HepG2 (cell line): ENCODE results near the gene PRICKLE2. TPM values are rescaled to one million over a fixed set of nuclear protein-coding genes. Genes with fewer than 3 reads are reported as not detected.

Experiments used
- ATAC-seq: fragments of 200-7000 bp; cut with Tn5 transposase; 3 replicates; pipeline ENCODE4 v1.9.1; 2020; ENCODE audit warnings: mild to moderate bottlenecking, moderate library complexity
- BruUV-seq: library from RNA; stranded (reverse); fragments of 400-500 nt; replicated peaks from 2 replicates; lab custom pipeline; 2021; lab: Mats Ljungman, UMichigan
- CTCF ChIA-PET: fragments of 300-600 bp; formaldehyde crosslinking; extraction: SDS; loops from one replicate; lab custom pipeline; 2021; ENCODE audit warnings: low total read pairs, inconsistent platforms, low intra/inter-chr PET ratio; lab: Yijun Ruan, JAX
- POLR2A ChIA-PET: fragments of 350-600 bp; sonication (Branson Sonifier 250); formaldehyde crosslinking; loops from one replicate; lab custom pipeline; 2020; ENCODE audit warnings: antibody characterized with exemption, inconsistent platforms; lab: Yijun Ruan, JAX
- DNase-seq: peaks from one replicate; pipeline ENCODE4 v3.0.0-alpha.2; 2015; ENCODE audit warnings: low spot score
- FAIRE-seq: peaks from 3 replicates; lab custom pipeline; 2011; peaks lifted over from hg19 to GRCh38; lab: Jason Lieb, UNC
- H2AFZ ChIP-seq: one replicate; pipeline ENCODE4 v1.6.1; 2011; ENCODE audit warnings: low read length, inconsistent platforms
- H3K27ac ChIP-seq: fragments of 300-600 bp; 3 replicates; pipeline ENCODE4 v1.8.0; 2011; ENCODE audit warnings: mixed run types, mild to moderate bottlenecking, mixed read lengths, low read length, inconsistent platforms; ENCODE audit not compliant: insufficient read depth; ENCODE audit errors: extremely low read length
- H3K27me3 ChIP-seq, 2 experiments: fragments of 200-600 bp in 1 of 2; 2 replicates in 1 of 2; 3 replicates in 1 of 2; pipeline versions ENCODE4 v1.6.0 to v1.8.0; 2011; ENCODE audit warnings: low read length in 2 of 2, mild to moderate bottlenecking in 2 of 2, moderate library complexity in 2 of 2, inconsistent platforms in 1 of 2; ENCODE audit not compliant: insufficient read depth in 2 of 2, control insufficient read depth in 1 of 2
- H3K36me3 ChIP-seq, 2 experiments: fragments of 200-600 bp in 1 of 2; replicated peaks in 1 of 2; 2 replicates in 1 of 2; 3 replicates in 1 of 2; pipeline versions ENCODE4 v1.5.1 to v1.8.0; 2011; ENCODE audit warnings: low read length in 2 of 2, inconsistent platforms in 1 of 2; ENCODE audit not compliant: insufficient read depth in 2 of 2, control insufficient read depth in 1 of 2
- H3K4me1 ChIP-seq: 2 replicates; pipeline ENCODE4 v1.5.1; 2012; ENCODE audit warnings: low read length, inconsistent platforms; ENCODE audit not compliant: insufficient read depth
- H3K4me2 ChIP-seq: 2 replicates; pipeline ENCODE4 v1.6.0; 2011; ENCODE audit warnings: low read depth, low read length, inconsistent platforms
- H3K4me3 ChIP-seq, 3 experiments: fragments of 200-600 bp in 1 of 3; sonication (generic), shearing (Covaris generic) in 1 of 3; replicated peaks in 1 of 3; 2 replicates each; pipeline ENCODE4 v1.5.1; 2011 to 2016; ENCODE audit warnings: low read length in 3 of 3, inconsistent platforms in 2 of 3, low read depth in 2 of 3, mild to moderate bottlenecking in 2 of 3, control low read depth in 1 of 3, mixed read lengths in 1 of 3; ENCODE audit not compliant: insufficient read depth in 1 of 3
- H3K79me2 ChIP-seq: one replicate; pipeline ENCODE4 v1.6.1; 2011; ENCODE audit warnings: low read length, inconsistent platforms; ENCODE audit not compliant: insufficient read depth
- H3K9ac ChIP-seq: 2 replicates; pipeline ENCODE4 v1.6.0; 2011; ENCODE audit warnings: mild to moderate bottlenecking, low read depth, low read length, inconsistent platforms; ENCODE audit not compliant: insufficient read depth
- H3K9me3 ChIP-seq: 2 replicates; pipeline ENCODE4 v1.5.1; 2012; ENCODE audit warnings: mild to moderate bottlenecking, low read length
- H4K20me1 ChIP-seq: 2 replicates; pipeline ENCODE4 v1.6.0; 2011; ENCODE audit warnings: inconsistent platforms, mild to moderate bottlenecking, low read length, moderate library complexity; ENCODE audit not compliant: insufficient read depth
- ARNT2 ChIP-seq: sonication (generic); formaldehyde crosslinking; IDR thresholded peaks from 2 replicates; pipeline ENCODE4 v1.8.0; 2022; ENCODE audit warnings: mild to moderate bottlenecking, low read depth, missing genetic modification reagents, moderate library complexity
- CBFB ChIP-seq: sonication (generic); formaldehyde crosslinking; IDR thresholded peaks from 2 replicates; pipeline ENCODE4 v1.4.0; 2020; ENCODE audit warnings: missing genetic modification reagents
- EED ChIP-seq: sonication (generic); formaldehyde crosslinking; IDR thresholded peaks from 2 replicates; pipeline ENCODE4 v1.5.0; 2020; ENCODE audit warnings: mild to moderate bottlenecking, missing genetic modification reagents
- FOSL2 ChIP-seq: sonication (generic); formaldehyde crosslinking; IDR thresholded peaks from 2 replicates; pipeline ENCODE4 v1.4.0; 2020; ENCODE audit warnings: missing genetic modification reagents
- JUN ChIP-seq: sonication (generic); formaldehyde crosslinking; IDR thresholded peaks from 2 replicates; pipeline ENCODE4 v1.4.0; 2020; ENCODE audit warnings: mild to moderate bottlenecking, missing genetic modification reagents
- MAFF ChIP-seq: IDR thresholded peaks from 2 replicates; pipeline ENCODE4 v1.6.1; 2011; ENCODE audit warnings: low read depth, low read length, improper control_type of control experiment
- MAFK ChIP-seq, 2 experiments: IDR thresholded peaks in 1 of 2; conservative IDR thresholded peaks in 1 of 2; 2 replicates each; pipeline ENCODE4 v1.6.1; 2011; ENCODE audit warnings: improper control_type of control experiment in 2 of 2, low read length in 2 of 2
- NR3C1 ChIP-seq: sonication (generic); formaldehyde crosslinking; IDR thresholded peaks from 2 replicates; pipeline ENCODE4 v1.4.0; 2020; ENCODE audit warnings: missing genetic modification reagents
- PHF21A ChIP-seq: sonication (generic); formaldehyde crosslinking; IDR thresholded peaks from 2 replicates; pipeline ENCODE4 v1.5.0; 2020; ENCODE audit warnings: mild to moderate bottlenecking, missing genetic modification reagents
- SAP130 ChIP-seq: IDR thresholded peaks from 2 replicates; pipeline ENCODE4 v1.6.1; 2016; ENCODE audit warnings: low read depth
- SATB2 ChIP-seq: sonication (generic); formaldehyde crosslinking; IDR thresholded peaks from 2 replicates; pipeline ENCODE4 v1.5.0; 2020; ENCODE audit warnings: missing genetic modification reagents
- SIN3B ChIP-seq: fragments of 150-350 bp; IDR thresholded peaks from 2 replicates; pipeline ENCODE4 v1.6.1; 2014; ENCODE audit warnings: low read length
- TSC22D2 ChIP-seq: sonication (generic); formaldehyde crosslinking; IDR thresholded peaks from 2 replicates; pipeline ENCODE4 v1.5.1; 2020; ENCODE audit warnings: missing genetic modification reagents, mild to moderate bottlenecking, borderline replicate concordance
- ZMYM3 ChIP-seq: sonication (generic); formaldehyde crosslinking; IDR thresholded peaks from 2 replicates; pipeline ENCODE4 v1.5.1; 2020; ENCODE audit warnings: mild to moderate bottlenecking, missing genetic modification reagents
- ZNF180 ChIP-seq: sonication (generic); formaldehyde crosslinking; IDR thresholded peaks from 2 replicates; pipeline ENCODE4 v1.4.0; 2020; ENCODE audit warnings: low read depth, missing genetic modification reagents, borderline replicate concordance
- ZZZ3 ChIP-seq: sonication (generic); formaldehyde crosslinking; IDR thresholded peaks from 2 replicates; pipeline ENCODE4 v1.4.0; 2020; ENCODE audit warnings: missing genetic modification reagents, mild to moderate bottlenecking, borderline replicate concordance
- WGBS: methylation state at CpG from one replicate; pipeline ENCODE4 v1.1.6; 2017; ENCODE audit warnings: low lambda C conversion rate; 5-methylcytosine and 5-hydroxymethylcytosine counted together
- in situ Hi-C: cut with HindIII; loops from 2 replicates; pipeline ENCODE4 v1.10.0; 2017; ENCODE audit warnings: low pct_unique_long_range_greater_than_20kb; ENCODE audit not compliant: extremely low pct_ligation_motif_present
- intact Hi-C: fragments of 100-400 bp; cut with micrococcal nuclease; formaldehyde crosslinking; loops from one replicate; pipeline ENCODE4 v1.10.0; 2022; ENCODE audit not compliant: unreplicated experiment
- polyA plus RNA-seq, 8 experiments: library from polyadenylated mRNA; depleted of rRNA in 3 of 8; stranded (reverse) in 7 of 8; unstranded in 1 of 8; fragments of >200 nt; fragmentation: Illumina TruSeq in 4 of 8; extraction: Trizol in 4 of 8; gene quantifications; 2 replicates each; pipeline versions ENCODE4 v1.2.1 to v1.2.3, GENCODE V29; 2011 to 2016; ENCODE audit warnings: low read depth in 4 of 8, missing spikeins in 1 of 8, mixed read lengths in 1 of 8; ENCODE audit not compliant: insufficient read depth in 1 of 8
- total RNA-seq, 5 experiments: library from RNA; depleted of rRNA; stranded (reverse); fragments of >200 nt; fragmentation: Illumina TruSeq; extraction: Trizol; gene quantifications; 2 replicates each; pipeline ENCODE4 v1.2.3, GENCODE V29; 2016; ENCODE audit warnings: low read depth in 1 of 5
- TF ChIP-seq, protein P1 (sequence below): sonication (generic); formaldehyde crosslinking; IDR thresholded peaks from 2 replicates; pipeline ENCODE4 v1.4.0; 2020; ENCODE audit warnings: missing genetic modification reagents
- TF ChIP-seq, protein P2 (sequence below): sonication (generic); formaldehyde crosslinking; IDR thresholded peaks from 2 replicates; pipeline ENCODE4 v1.4.0; 2020; ENCODE audit warnings: mild to moderate bottlenecking, missing genetic modification reagents

PRICKLE2 gene
- total and polyA plus RNA-seq, 2 of the 13 experiments (the other 11 are each of a cell fraction or from before 2014, with no cell fraction given) = 0.01 to 0.07 TPM

DNA sequence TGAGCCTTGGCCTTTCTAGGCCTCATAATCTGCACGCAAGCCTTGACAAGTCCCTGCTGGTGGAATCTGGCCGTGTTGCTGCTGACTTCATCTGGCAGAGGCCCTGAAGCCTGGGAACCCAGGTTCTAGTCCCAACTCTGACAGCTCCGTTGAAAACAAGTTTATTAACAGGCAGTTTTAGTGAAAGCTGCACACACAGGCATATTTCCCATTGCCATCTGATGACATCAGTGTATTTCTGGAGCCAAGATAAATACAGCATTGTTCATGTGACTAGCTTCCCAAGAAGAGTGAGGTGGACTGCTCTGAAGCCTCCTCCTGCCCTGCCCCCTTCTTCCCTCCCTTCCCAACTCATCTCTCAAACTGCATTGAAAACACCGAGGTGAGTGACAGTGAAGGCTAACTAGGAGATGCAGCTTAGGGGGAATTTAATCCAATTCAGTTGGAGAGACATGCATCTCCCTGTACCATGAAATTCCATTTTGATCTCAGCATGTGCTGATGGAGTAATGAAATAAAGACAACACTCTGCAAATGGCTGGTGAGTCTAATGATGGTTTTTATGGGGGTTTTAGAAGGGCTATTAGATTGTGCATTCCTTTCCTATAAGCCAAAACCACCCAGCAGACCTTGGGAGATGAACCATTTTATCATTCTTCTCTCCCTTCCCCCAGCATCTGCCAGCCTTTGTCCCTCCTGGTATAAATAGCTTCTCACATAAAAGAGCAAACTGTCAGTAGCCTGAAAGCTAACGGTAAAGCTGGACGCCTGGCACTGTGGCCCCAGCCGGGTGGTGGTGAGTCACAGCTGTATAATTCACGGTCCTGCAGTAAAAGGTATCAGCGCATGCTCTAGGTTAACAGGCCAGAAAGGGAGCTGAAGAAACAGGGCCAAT, 38.0 kb downstream of the PRICKLE2 start:
- Histone ChIP-seq H3K9ac (no peak overlapping the region), H3K4me1 (peaks cover 10% of the 10 kb centered on the region), H3K36me3 (no peaks in the 10 kb centered on the region), H4K20me1 (no peaks in the 10 kb centered on the region), H3K27me3 (no peaks in the 10 kb centered on the region), H3K9me3 (no peaks in the 10 kb centered on the region), H2AFZ (no peak overlapping the region), H3K4me2 (peak overlapping the region; percentile 24; the same call in 1 of the 2 replicates), H3K4me3 (no peak overlapping the region), H3K79me2 (no peaks in the 10 kb centered on the region), H3K27ac (no peak overlapping the region)
- 8% methylated on average over 9 of the region's 9 CpGs for WGBS
- DNase-seq (peak; percentile 64), FAIRE-seq (no peak), ATAC-seq (peak; percentile 50; the same call in 1 of the 3 replicates)
- intact Hi-C loops = no loop called here
- CTCF ChIA-PET = no interaction called here
- no TSS peak for BruUV-seq
- POLR2A ChIA-PET = no interaction called here
- in situ Hi-C loops = no loop called here
- TF ChIP-seq JUN (0 out of 2 replicates have a peak, but pooled peaks have one; percentile 24), ZMYM3 (CRISPR knock-in tag) (no peak), FOSL2 (CRISPR knock-in tag) (peak; percentile 48; the same call in 1 of the 2 replicates), SAP130 (CRISPR knock-in tag) (0 out of 2 replicates have a peak, but pooled peaks have one; percentile 15)
- TF ChIP-seq, protein P1, sequence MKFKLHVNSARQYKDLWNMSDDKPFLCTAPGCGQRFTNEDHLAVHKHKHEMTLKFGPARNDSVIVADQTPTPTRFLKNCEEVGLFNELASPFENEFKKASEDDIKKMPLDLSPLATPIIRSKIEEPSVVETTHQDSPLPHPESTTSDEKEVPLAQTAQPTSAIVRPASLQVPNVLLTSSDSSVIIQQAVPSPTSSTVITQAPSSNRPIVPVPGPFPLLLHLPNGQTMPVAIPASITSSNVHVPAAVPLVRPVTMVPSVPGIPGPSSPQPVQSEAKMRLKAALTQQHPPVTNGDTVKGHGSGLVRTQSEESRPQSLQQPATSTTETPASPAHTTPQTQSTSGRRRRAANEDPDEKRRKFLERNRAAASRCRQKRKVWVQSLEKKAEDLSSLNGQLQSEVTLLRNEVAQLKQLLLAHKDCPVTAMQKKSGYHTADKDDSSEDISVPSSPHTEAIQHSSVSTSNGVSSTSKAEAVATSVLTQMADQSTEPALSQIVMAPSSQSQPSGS (CRISPR knock-in tag) = 0 out of 2 replicates have a peak, but pooled peaks have one; percentile 29

DNA sequence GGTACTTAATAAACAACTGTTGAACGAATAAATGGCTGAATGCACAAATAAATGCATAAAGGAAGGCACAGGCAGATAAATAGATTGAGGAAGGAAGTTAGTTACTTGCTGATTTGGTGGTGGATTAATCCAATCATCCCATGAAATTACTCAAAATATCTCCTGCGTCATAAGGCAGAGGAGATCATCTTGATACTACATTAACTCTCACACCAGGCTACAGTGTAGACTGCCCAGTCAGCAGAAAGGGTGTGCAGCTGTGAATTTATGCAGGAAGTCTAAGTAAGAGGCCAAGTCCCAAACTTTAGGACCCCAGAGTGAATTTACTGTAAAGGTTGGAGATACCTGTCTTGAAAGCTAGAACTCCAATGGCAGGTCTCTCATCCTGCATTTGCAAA, 38.6 kb downstream of the PRICKLE2 start:
- BruUV-seq = no TSS peak
- WGBS = 57% methylated on average over 2 of the region's 2 CpGs
- no peaks in the 10 kb centered on the region for H3K36me3 ChIP-seq
- TF ChIP-seq MAFK (conservative IDR thresholded peaks at IDR 0.05 in 1 of 2, IDR thresholded peaks at IDR 0.05 in 1 of 2; ENCODE audit: low read length in 2 of 2) (peak; percentile 77 to 90), NR3C1 (CRISPR knock-in tag) (no peak), SATB2 (CRISPR knock-in tag) (no peak), EED (CRISPR knock-in tag) (no peak), MAFF (peak; percentile 77), ZZZ3 (no peak), ZNF180 (CRISPR knock-in tag) (no peak), SIN3B (no peak), ARNT2 (CRISPR knock-in tag) (no peak), PHF21A (CRISPR knock-in tag) (no peak), TSC22D2 (CRISPR knock-in tag) (no peak), CBFB (CRISPR knock-in tag) (no peak)
- TF ChIP-seq, protein P2, sequence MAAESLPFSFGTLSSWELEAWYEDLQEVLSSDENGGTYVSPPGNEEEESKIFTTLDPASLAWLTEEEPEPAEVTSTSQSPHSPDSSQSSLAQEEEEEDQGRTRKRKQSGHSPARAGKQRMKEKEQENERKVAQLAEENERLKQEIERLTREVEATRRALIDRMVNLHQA = no peak
- in situ Hi-C loops = no loop called here
- no peaks in the 10 kb centered on the region for H3K9me3 ChIP-seq
- ATAC-seq (no peak), DNase-seq (no peak), FAIRE-seq (no peak)
- no peak overlapping the region for H3K27ac ChIP-seq
- no peaks in the 10 kb centered on the region for H3K79me2 ChIP-seq
- H3K9ac ChIP-seq = no peak overlapping the region
- peaks cover 10% of the 10 kb centered on the region for H3K4me1 ChIP-seq
- no peak overlapping the region for H3K4me3 ChIP-seq
- no peaks in the 10 kb centered on the region for H3K27me3 ChIP-seq
- CTCF ChIA-PET = no interaction called here
- no peak overlapping the region for H2AFZ ChIP-seq
- intact Hi-C loops = no loop called here
- POLR2A ChIA-PET = no interaction called here
- H3K4me2 ChIP-seq = no peak overlapping the region
- H4K20me1 ChIP-seq = no peaks in the 10 kb centered on the region
